Stimulated activated CD4-positive, alpha-beta T cell treated with anti-CD3 and anti-CD28 coated beads, TNF-alpha, amount 100 ng/mL, for 48 hours (primary cell): ENCODE results near the gene SKAP1.
"Not testable (repeated sequence)": the region's sequence is repeated elsewhere in the genome, so short reads cannot be mapped to it uniquely, and the experiment has no call there.

Experiments used
- DNase-seq, 3 donors: peaks; one replicate each; pipeline ENCODE4 v3.0.0-alpha.2; 2020; ENCODE audit warnings: low read depth in 3 of 3

The SKAP1 gene

DNA sequence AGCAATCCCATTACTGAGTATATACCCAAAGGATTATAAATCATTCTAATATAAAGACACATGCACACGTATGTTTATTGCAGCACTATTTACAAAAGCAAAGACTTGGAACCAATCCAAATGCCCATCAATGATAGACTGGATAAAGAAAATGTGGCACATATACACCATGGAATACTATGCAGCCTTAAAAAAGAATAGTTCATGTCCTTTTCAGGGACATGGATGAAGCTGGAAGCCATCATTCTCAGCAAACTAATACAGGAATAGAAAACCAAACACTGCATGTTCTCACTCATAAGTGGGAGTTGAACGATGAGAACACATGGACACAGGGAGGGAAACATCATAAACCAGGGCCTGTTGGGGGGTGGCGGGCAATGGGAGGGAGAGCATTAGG is 19.3 kb upstream of the SKAP1 start:
- DNase-seq: not testable (repeated sequence)

DNA sequence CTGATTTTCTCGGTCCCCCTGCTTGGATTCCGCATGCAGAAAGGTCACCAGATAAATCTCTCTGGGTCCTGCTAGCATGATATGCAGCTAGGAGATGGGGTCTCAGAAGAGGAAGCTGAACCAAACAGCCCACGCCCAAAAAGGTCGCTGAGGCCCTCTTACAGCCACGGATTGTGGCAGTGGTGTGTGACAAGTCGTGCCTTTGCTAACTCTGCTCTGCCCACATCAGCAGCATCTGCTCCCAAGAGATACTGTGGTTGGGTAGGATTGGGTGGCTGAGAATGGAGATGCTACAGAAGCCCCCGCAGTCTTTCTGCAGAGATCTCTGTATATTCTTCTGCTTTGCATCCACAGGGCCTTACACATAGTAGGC is 15.2 kb upstream of the SKAP1 start:
- DNase-seq: no peak

DNA sequence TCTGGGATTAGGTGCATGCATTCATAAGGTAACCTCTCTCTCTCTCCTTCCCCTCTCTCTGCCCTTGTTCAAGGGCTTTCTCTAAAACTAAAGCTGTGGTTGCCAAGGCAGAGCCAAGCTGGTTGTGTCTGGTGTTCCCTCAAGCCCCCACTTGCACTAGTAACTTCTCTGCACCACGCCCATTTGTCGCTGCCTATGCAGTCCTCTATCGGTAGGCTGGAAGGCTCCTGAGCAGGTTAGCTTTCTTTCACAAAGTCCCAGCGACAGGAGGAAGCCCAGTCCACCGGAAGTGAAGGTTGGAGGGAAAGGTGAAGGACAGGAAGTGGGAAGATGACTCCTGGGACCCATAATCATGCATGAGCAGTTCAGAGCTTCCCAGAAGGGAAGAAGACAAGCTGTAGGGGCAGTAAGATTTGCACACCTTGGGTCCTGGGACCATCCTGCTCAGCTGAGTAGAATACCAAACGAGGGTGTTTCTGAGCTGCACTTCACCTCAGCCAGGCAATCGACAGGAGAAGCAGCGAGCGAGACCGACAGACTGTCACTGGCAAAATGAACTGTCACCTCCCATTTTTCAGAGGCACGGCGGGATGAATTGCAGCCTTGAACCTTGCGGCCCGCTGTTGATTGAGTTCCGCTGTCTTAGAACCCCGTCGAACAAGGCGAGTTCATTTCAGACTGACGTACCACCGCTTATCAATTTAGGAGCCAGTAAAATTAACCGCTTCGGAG is 14.7 kb upstream of the SKAP1 start:
- DNase-seq: no peak

DNA sequence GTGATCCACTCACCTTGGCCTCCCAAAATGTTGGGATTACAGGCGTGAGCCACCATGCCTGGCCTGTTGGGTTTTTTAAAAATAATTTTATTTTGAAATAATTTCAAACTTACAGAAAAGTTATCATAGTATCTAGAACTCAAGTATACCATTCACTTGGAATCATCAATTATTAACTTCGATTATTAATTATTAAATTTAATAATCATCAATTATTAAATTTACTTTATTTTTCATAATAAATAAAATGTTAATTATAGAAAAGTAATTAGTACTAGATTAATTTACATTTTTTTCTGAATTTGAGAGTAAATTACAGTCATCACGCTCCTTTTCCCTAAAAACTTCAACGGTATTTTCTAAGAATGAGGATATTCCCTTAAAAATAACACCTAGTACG is 13.7 kb upstream of the SKAP1 start:
- no peak for DNase-seq

DNA sequence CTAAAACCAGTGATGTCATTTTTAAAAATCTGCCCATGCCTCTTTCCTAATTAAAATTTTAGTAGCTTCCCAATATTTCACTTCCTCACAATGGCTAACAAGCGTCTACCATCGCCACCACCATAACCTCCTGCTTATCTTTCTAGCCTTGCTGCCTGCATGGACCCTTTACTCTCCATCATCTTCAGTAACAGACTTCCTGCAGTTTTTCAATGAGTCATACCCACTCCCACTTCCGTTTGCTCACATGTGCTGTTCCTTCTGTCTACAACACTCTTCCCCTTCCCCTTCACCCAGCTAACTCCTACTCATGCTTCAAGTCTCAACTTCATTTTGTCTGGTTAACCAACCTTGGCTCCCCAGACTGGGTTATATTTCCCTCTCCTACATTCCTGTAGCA is 12.8 kb upstream of the SKAP1 start:
- DNase-seq: no peak

DNA sequence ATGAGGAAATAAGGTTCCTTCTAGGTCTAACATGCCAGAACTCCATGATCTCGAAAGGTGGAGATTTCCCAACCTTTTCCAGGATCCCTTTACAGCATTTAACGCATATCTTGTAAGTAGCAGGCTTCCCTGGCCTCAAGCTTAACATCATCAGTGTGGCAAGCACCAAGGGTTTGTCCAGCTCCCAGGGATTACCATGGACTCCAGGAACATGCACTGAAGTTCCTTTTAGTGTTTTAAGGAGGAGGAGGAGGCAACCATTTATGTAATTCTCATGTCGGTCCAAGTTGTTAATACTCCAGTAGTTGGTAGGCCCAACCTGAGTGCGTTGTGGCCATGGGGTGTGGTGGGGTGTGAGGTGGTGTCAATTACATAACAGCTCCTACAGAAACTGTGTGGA is 11.8 kb upstream of the SKAP1 start:
- no peak for DNase-seq

DNA sequence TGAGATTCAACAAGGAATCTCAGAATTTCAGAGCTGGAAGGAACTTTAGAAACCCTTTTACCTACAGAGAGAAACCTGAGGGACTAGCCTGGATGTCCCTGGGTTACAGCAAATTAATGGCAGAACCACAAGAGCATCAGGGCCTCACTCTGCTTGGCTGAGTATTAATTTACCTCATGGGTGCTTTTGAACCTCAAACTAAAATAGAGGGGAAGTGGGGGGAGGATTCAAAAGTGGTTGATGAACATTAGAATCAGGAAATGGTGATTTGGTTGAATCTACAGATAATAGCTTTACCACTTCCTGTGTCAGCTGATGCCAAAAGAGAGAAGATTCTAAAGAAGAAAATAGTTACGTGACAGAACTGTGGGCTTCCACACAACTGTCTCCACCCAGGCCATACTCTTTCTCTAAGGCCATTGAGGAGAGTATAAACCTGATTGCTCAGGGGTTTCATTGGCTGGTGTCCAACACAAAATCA is 11.3 kb upstream of the SKAP1 start:
- DNase-seq: no peak

DNA sequence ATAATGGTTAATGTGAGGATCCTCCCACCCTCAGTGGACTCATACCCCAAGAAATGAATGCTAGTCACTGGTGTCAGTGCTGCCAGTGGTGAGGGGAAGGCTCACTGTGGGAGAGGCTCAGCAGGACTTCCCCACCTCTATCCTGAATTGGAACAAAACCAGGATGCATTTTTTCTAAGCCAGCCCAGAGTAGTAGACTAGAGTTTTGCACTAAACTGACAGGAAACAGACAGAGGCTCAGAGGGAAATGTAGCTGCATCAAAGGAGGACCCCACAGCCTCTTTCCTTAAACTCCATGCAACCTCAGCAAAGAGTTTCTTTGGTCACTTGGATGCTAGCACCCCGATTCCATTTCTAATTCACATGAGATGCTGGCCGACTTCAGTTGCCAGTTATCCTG is 10.7 kb upstream of the SKAP1 start:
- DNase-seq: no peak

DNA sequence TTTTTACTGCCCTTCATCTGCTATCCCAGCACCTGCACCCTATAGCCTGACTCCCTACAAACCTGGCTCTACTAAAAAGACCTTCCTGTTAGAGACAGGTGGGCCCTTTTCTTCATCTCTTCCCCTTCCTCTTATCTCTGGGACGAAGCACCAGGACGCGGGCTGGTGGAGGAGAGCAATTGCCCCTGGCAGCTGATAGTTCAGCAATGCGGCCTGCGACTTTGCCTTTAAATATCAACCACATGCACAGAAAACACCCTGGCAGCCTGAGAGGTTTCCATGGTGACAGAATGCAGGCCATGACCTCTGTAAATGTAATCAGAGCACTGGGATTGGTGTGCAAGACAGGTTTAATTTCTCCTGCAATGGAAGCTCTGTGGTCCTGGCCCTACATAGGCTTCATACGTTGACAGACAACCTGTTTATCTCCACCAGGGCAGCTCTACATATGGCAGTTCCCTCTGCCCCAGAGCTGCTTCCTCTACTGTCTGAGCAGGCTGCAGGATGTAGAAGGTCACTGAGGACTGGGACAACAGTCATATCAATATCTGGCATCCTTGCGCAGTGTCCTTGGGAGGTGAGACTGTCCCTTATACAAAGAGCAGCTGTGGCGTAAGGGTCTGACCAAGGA is 10.0 kb upstream of the SKAP1 start:
- no peak for DNase-seq

DNA sequence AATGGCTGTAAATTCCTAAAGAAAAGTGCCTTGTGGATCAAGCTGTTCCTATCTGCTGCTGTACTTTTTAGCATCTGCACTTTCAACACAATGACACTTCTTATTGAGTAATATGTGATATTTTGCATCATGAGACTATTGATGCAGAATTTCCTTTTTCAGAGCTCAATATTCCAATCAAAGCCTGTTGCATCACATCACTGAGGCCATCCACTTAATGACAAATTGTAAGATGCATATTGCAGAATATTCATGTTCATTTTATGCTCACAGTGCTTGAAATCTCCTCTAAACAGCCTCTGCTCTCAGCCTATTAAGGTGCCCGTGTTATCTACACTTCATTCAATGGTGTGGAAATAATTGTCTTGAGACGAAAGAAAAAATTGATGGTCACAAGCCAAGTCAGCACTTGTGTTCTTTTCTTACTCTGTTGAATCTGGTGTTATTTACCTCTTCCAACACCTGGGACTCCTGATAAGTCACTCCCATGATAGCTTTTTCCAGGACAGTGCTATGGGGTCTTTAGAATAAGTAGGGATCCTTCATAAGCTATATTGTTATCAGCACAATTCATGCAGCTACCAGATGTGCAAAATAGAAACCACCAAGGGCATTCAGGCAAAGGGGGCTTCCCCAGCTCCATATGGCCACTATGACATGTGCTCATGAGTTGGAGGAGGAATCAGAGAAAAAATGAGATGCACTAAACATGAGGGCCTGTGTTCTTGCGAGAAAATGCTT is 9.3 kb upstream of the SKAP1 start:
- DNase-seq: no peak

DNA sequence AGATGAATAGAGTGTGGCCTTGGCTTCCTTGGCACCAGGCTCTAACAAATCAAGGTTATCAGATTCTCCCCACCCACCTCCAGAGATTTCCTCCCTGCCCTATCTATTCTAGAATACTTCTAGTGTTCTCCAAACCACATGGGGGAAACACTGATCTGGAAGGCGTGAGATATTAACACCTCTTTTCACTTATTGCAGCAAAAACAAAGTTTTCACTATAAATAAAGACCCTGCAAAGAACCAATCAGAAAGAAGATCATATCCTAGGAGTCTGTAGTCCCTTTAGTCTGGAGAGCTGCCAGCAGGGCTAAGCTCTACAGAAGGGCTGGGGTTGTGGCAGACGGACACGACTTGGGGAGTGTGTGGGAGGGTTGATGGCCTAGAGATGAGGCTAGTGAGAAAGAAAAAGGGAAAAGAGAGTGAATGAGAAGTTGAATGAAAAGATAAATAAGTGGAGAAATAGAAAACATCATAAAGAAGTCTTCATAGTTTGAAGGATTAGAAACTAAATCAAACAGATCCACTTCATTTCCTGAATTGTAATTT is 8.6 kb upstream of the SKAP1 start:
- no peak for DNase-seq

DNA sequence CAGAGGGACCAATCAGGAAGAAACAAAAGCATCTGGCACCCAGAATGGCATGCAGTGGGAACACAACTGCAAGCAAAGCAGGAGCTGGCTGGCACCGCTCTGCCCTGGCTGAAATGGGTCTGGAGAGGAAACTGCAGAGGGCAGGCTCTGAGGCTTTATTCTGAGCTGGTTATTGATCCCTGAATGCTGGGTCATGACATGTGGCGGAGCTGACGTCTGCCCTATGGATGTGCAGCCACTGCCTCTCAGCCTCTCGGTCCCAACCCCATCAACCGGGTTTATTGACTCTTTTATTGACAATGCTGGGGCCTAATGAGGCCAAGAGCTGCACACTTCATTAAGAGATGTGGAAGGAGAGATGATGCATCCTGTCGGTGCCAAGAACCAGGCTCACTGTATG is 3.9 kb upstream of the SKAP1 start:
- no peak for DNase-seq

DNA sequence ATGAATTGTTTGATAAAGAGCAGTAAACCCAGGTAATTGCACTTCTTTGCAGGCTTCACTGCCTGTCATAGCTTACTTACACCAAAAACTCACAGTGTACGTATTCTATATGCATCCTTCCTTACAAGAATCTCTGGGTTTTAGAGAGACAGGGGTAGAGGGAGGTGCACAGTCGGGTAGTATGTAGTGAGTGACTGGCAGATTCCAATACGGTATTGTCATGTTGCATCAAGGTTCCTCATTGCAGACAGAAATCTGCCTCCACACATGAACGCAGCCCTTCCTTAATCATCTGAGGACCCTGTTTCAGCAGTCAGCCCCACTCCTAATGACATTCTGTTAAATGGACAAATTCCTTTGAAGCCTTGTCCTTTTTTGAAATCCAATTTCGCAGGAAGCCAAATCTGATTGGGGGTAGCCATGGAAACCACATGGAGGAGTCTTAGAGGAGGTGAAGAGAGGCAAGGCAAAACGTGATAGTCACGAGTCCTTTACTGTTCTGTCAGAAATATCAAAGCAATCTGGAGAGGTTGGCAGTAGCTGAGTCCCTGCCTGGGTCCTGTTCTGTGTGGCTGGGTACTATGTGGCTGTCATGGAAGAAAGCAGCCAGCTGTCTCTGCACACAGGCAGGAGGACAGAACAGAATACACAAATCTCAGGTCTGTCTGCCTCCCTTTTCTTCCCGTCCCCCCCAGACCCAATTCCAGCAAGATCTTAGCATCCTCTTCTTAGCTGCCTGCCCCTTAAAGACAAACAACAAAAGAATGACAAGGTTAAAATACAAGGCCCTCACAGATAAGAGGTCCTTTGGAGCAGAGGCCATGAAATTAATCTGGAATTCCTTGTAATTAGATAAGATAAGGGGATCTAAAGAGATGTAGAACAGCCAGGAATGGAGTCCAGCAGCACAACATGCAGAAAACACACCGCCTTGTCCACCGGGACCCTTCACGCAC is 3.1 kb upstream of the SKAP1 start:
- no peak for DNase-seq

DNA sequence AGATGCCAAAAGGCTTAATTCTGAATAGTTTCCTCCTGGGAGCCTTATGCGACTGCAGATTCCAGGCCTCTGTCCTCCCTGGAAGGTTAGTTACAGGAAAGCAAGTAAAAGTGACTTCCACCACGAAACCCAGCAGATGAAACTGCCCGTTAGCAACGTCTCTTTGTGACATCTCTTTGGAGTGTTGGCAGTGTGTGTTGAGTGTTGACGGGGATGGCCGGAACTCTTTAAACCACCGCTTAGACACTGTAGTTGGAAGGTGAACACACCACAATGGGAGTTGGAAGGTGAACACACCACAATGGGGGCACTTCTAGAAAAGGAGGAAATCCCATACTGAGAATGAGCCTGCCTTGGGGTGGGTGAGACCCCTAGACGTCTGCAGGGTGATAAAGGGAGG is 858 bp downstream of the SKAP1 start:
- no peak for DNase-seq

DNA sequence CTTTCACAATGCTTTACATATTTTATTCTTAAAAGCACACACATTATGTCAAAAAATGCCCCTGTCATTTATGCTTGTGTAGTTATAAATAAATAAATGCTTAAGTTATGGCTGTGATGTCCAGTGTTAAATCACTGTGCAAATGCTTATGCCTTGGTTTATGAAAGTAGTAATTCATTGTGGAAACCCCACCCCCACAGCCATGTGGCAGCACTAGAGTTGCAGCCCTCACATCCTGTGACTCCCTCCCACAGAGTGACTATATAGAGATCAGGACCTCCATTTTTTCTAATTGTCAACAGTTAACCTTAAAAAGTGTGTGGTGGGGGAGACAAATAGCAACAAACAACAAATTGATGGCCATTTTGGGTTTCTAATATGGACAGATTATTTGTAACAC is 2.4 kb downstream of the SKAP1 start:
- peak; percentile 38 to 65 (median 55) for DNase-seq

DNA sequence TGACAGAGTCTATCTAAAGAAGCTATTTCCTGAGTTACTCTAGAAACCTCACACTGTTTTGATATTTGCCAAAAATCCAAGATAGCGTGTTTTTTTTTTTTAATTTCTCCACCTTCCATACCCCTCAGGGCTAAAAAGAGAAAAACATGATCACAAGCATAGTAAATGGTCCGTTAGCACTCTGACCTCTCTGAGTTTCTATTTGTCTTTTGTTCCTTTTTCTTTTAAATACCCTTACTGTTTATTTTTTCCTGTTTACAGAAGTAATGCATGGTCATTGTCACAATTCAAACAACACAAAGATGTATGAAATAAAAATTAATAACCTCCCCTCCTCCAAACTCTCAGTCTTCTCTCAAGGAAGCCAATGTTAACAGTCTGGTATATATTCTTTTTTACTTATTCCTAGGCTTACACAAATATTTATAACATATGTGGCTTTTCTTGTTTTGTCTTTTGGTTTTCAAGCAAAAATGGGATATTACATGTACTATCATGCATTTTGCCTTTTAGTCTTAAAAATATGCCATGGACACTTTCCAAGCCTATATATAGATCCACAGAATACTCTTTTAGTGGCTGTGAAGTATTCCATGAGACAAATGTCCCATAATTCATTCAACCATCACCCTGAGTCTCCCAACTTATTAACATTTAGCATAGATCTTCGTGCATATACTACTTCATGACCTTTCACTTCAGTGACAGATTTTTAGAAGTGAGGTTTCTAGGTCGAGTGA is 3.1 kb downstream of the SKAP1 start:
- DNase-seq: no peak

DNA sequence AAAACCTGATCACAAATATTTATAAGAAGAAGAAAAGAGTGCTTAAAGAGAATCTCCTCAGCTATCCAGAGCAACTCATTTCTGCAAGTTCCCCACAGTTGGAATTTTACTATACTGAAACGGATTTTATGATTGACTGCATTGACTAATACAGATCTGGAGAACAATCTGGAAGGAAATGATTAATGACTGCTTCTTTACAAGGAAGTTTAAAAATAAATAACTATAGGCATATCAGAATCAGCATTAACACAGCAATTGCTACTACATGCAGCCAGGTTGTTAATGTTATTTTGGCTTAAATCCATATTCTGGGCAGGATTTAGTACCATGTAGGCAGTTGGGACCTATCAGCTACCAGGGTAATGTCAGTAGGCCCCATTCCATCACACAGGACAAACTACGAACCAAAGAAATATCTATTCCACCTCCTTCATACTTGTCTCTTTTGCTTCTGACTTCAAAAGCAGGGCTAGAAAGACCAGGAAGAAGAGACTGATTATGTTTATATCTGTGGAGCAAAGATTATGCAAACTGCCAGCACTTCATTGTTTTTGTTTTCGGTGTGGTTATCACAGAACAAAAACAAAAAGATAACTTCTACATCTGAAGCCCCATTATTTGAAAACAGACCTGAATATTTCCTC is 3.9 kb downstream of the SKAP1 start:
- no peak for DNase-seq

DNA sequence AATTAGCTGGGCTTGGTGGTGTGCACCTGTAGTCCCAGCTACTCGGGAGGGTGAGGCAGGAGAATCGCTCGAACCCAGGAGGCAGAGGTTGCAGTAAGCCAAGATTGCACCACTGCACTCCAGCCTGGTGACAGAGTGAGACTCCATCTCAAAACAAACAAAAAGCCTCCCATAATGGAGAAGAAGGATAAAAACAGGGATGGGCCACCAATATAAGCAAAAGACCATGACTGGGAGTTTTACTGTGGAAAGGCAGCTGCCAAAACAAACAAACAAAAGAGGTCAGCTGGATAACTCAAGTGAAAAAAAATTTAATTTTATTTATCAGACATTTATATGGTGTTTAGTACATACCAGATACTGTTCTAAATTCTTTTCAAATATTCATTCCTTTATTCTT is 8.0 kb downstream of the SKAP1 start:
- DNase-seq: not testable (repeated sequence)

DNA sequence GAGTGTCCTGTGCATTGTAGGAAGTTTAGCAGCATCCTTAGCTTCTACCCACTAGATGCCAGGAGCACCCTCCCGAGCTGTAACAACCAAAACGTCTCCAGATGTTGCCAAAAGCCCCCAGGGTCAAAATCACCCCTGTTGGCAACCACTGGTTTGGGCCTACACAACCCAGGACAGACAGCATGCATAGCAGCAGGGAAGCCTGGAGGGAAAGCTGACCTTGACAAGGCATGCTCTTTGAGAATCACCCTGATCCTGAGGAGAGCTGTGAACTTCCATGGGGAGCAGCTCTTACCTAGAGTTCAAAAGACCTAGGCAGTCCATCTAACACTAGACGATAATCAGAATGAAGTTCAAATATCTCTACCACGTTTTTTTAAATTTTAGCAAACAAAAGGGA is 9.2 kb downstream of the SKAP1 start:
- no peak for DNase-seq

DNA sequence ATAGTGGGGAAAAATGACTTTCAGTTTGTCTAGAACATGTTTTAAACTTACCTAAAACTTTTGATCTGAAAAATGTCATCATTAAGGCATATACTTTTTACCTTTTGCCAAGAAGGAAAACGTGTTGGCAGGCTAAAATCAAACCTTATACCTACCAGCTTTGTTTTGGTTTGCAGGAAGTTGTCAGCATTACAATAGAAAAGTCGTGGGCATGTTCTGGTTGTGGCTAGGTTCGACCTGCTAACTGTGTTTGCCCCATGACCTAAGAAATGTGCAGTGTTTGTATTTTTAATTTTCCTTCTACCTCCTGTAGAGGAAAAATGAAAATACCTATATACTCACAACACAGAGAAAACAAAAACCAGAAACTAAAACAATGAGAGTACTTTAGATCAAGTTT is 13.0 kb downstream of the SKAP1 start:
- DNase-seq: no peak
